ENCODE measurements around the gene MCAT.

The MCAT gene

DNA sequence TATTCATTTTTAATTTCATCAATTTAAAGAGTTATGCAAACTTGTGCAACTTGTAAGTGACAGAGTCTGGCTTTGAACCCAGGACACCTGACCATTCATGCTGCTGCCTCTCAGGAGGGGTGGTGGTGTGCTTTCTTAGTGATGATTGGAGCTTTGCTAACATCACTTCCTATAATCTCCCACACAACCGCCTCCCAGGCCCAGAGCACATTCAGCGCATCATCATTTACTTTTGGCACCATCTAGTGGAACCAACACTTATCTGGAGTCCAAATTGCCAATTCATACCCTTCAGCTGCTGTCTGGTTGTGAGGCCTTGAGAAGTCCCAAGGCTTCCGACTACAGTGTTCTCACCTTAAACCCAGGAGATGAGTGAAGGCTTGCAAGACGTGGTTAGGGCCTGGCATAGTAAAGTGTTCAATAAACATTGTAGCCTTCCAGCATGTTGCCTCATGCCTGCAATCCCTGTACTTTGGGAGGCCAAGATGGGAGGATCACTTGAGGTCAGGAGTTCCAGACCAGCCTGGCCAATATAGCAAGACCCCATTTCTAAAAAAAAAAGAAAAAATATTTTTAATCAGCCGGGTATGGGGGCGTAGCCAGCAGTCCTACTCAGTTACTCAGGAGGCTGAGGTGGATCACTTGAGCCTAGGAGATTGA is 52.9 kb downstream of the MCAT start:
- DNase-seq (ENCODE audit: low read depth, low spot score) = no peak

DNA sequence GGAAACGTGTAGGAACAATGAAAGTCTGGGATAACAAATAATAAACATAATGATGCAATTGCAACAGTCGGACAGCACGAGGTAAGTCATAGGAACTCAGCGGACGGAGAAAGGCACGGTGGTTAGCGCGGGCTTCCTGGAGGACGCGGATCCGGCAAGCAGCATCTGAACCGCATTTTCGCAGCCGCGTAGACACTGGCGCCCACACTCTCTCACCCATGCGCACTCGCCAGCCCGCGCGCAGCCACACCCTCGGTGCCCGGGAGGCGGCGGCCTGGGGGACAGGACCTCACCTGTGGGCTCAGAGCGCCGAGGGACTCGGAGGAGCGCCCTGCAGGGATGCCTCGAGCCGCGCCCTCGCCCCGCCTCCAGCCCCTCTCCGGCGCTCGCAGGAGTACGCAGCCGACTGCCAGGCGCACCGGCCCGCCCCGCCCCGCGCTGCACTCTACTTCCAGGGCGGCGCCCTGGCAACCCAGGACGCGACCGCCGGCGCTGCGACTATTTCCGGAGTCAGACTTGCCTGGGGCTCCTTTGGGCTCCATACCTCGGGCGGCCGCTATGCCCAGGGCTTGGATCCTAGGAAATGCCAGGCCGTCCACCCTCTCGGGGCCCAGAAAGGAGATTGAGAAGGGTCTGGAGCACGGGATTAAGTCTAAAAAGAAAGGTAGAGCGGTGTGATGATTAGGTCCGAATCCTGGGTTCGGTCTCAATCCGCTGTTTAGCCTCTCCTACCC is 54.0 kb downstream of the MCAT start, which contains the start of gene TTLL1:
TTLL1 (minus strand) TSS at position 408 of the 734 bp plus-strand sequence. CDS start 13,805 bp downstream, outside the sequence.
- DNase-seq (ENCODE audit: low read depth, low spot score) = peak; percentile 78

DNA sequence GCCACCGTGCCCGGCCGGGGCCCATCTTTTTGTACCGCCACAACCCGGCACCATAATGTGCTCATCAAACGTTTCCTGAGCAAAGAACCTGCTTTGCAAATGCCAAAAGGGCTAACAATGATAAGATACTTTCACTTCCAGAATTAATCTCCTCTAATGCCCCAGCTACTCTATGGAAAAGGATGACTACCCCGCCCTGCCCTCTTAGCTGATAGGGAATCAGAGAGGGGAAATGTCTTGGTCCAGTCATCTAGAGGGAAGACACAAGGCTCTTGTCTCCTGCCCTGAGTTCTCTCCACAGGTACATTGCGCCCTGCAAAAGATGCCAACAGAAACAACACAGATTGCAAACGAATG is 54.6 kb downstream of the MCAT start:
- no peak for DNase-seq (ENCODE audit: low read depth, low spot score)

DNA sequence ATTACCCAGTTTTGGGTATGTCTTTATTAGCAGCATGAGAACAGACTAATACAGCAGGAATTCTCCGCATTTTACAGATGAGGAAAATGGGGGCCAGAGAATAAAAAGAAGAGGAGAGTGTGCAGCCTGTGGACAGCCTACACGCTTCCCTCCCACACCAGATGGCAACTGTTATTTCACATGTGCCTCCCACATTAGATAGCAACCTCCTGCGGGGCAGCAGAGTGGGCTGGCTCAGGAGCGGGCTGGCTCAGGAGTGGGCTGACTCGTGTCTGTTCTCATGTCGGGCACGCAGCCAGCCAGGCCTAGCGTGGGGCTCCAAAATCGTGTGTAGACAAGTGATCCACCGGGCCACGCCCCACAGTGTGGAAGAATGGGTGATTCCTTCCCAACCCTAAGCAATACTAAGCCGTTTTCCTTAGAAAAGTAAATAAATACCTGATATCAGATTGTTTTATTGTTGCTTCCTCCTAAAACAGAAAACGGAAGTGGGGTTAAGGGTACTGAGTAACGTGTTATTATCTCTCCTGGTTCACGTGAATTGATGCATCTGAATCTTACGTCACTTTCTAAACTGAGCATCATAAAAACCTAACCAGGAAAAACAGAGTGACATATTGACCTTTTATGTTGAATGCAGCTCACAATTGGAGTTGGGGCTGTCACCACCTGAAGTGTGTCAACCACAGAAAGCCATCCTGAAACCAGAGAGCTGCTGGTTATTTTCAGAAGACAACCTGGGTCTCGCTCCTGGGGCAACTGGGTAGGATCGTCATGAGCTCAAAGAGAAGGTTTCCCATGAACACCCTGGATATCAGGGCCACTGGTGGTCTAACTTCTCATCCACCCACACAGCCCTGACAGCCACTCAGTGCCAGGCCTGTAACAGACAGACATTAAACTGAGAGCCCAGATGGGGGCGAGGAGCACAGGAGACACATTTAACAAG is 57.3 kb downstream of the MCAT start:
- no peak for DNase-seq (ENCODE audit: low read depth, low spot score)
